ENCODE results near the gene PLCL2.

Gene PLCL2

DNA sequence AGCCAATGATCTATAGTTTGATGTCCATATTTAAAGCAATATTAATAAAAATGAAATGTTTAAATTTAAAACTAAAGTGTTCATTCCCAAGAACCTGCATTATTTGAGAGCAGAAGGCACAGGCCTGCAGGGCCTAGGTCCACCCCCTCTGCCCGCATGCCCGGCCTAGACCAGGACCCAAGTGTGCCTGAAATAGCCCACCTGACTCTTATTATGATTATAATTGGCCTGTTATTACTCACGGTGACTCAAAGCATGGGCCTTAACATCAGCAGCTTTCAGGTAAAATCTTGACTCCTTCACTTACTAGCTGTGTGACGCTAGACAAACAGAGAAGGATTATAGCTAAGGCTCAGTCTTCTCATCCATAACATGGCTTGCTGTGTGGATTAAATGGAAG, 128.8 kb downstream of the PLCL2 start:
- no peak overlapping the region for H3K4me3 ChIP-seq (ENCODE audit: low read depth, low read length)
- TF ChIP-seq, protein P1, sequence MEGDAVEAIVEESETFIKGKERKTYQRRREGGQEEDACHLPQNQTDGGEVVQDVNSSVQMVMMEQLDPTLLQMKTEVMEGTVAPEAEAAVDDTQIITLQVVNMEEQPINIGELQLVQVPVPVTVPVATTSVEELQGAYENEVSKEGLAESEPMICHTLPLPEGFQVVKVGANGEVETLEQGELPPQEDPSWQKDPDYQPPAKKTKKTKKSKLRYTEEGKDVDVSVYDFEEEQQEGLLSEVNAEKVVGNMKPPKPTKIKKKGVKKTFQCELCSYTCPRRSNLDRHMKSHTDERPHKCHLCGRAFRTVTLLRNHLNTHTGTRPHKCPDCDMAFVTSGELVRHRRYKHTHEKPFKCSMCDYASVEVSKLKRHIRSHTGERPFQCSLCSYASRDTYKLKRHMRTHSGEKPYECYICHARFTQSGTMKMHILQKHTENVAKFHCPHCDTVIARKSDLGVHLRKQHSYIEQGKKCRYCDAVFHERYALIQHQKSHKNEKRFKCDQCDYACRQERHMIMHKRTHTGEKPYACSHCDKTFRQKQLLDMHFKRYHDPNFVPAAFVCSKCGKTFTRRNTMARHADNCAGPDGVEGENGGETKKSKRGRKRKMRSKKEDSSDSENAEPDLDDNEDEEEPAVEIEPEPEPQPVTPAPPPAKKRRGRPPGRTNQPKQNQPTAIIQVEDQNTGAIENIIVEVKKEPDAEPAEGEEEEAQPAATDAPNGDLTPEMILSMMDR (IDR thresholded peaks at IDR 0.05; ENCODE audit: low read depth, low read length), result no peak
- TF ChIP-seq, protein P2, sequence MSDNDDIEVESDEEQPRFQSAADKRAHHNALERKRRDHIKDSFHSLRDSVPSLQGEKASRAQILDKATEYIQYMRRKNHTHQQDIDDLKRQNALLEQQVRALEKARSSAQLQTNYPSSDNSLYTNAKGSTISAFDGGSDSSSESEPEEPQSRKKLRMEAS (IDR thresholded peaks at IDR 0.05; ENCODE audit: low read depth, low read length), result no peak
- no peak for TF ChIP-seq POLR2A (IDR thresholded peaks at IDR 0.05; ENCODE audit: extremely low read depth, insufficient read length)
- no peak for TF ChIP-seq MYC (IDR thresholded peaks at IDR 0.05; ENCODE audit: low read depth, low read length)
- no peak for DNase-seq (ENCODE audit: low read depth)

DNA sequence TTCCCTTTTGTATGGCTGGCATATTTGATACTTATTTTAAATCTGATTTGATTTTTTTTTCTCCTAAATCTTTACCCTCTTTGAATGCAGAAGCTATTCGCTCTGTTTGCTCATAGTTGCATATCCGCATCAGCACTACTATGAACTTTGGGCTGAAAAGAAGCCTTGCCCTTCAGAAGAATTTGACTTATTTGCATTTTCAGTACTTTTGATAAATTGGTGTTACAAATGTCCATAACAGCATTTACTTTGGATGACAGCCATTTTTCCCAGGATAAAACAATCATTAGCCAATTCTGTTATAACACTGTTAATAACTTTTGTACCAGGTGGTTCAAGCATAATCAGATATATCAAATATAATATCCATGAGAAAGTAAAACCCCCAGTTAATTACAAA, 129.5 kb downstream of the PLCL2 start:
- no peak for DNase-seq (ENCODE audit: low read depth)
- H3K4me3 ChIP-seq (ENCODE audit: low read depth, low read length), result no peak overlapping the region
- TF ChIP-seq, protein P1 (IDR thresholded peaks at IDR 0.05; ENCODE audit: low read depth, low read length), result no peak
- TF ChIP-seq POLR2A (IDR thresholded peaks at IDR 0.05; ENCODE audit: extremely low read depth, insufficient read length) (no peak), MYC (IDR thresholded peaks at IDR 0.05; ENCODE audit: low read depth, low read length) (no peak)
- TF ChIP-seq, protein P2 (IDR thresholded peaks at IDR 0.05; ENCODE audit: low read depth, low read length), result no peak

DNA sequence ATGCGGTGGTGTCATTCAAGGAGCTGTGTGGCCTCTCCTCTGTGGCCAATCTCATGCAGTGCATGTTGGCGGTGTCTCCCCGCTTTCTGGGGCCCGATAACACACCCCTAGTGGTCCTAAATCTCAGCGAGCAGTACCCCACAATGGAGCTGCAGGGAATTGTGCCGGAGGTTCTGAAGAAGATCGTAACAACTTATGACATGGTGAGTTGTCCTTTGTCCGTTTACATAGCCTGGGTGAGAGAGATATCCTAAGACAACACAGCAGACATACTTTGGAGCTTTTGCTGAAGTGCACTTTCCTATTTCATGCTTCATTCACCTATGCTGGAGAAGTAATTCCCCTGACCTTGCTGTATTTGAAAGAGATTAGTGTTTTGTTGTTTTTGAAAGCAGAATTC, 130.0 kb downstream of the PLCL2 start:
- DNase-seq (ENCODE audit: low read depth), result no peak
- no peak overlapping the region for H3K4me3 ChIP-seq (ENCODE audit: low read depth, low read length)
- TF ChIP-seq, protein P2 (IDR thresholded peaks at IDR 0.05; ENCODE audit: low read depth, low read length), result no peak
- TF ChIP-seq, protein P1 (IDR thresholded peaks at IDR 0.05; ENCODE audit: low read depth, low read length), result no peak
- TF ChIP-seq MYC (IDR thresholded peaks at IDR 0.05; ENCODE audit: low read depth, low read length) (no peak), POLR2A (IDR thresholded peaks at IDR 0.05; ENCODE audit: extremely low read depth, insufficient read length) (no peak)

DNA sequence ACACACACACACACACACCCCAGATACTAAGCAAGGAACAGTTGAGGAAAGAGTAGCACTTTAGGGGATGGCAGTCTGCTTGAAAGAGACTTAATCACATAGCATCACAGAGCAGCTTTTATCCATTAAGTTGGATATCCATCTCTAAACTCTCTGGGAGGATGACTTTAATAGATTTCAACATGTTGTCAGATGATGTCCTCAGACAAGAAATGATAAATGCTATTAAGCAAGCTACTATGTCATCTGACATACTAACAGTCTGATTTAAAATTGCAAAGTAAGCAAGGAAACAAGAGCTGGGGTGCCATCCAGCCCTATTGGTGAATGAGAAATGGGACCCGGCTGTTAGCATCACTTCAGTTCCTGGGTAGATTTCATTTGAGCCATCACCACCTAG, 136.9 kb downstream of the PLCL2 start:
- no peak overlapping the region for H3K4me3 ChIP-seq (ENCODE audit: low read depth, low read length)
- TF ChIP-seq MYC (IDR thresholded peaks at IDR 0.05; ENCODE audit: low read depth, low read length) (no peak), POLR2A (IDR thresholded peaks at IDR 0.05; ENCODE audit: extremely low read depth, insufficient read length) (no peak)
- TF ChIP-seq, protein P1 (IDR thresholded peaks at IDR 0.05; ENCODE audit: low read depth, low read length), result no peak
- TF ChIP-seq, protein P2 (IDR thresholded peaks at IDR 0.05; ENCODE audit: low read depth, low read length), result no peak

DNA sequence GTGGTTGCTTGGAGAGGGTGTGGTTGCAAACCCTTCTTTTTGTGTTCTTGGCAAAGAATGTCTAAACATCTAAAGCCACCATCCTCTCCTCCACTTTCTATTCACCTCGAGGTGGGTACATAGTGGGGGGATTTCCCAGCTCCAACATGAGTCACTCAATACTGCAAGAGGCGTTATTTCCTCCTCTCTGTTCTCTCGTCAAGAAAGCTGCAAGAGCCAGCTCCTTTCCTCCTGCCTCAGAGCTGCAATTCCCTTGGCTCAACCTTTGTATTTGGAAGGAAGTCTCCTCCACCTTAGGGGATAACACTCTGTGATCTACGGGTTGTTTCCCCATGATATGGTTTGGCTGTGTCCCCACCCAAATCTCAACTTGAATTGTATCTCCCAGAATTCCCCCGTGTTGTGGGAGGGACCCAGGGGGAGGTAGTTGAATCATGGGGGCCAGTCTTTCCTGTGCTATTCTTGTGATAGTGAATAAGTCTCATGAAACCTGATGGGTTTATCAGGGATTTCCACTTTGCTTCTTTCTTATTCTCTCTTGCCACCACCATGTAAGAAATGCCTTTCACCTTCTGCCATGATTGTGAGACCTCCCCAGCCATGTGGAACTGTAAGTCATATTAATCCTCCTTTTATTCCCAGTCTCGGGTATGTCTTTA, 138.4 kb downstream of the PLCL2 start:
- TF ChIP-seq POLR2A (IDR thresholded peaks at IDR 0.05; ENCODE audit: extremely low read depth, insufficient read length), result no peak
- TF ChIP-seq MYC (IDR thresholded peaks at IDR 0.05; ENCODE audit: low read depth, low read length), result no peak
- TF ChIP-seq, protein P1 (IDR thresholded peaks at IDR 0.05; ENCODE audit: low read depth, low read length), result no peak
- TF ChIP-seq, protein P2 (IDR thresholded peaks at IDR 0.05; ENCODE audit: low read depth, low read length), result no peak
- no peak overlapping the region for H3K4me3 ChIP-seq (ENCODE audit: low read depth, low read length)
- DNase-seq (ENCODE audit: low read depth), result peak; percentile 21

More for the DNA sequence above, 136.9 kb downstream of the PLCL2 start:
- DNase-seq (ENCODE audit: low read depth), result no peak

All from NB4 (cell line).